Peyer's patch (tissue), 4 donors: ENCODE data around the gene TSPAN7.

Experiments
- POLR2A ChIP-seq, 2 donors: fragments of 450-650 bp; IDR thresholded peaks; one replicate each; pipeline ENCODE4 v1.5.1; 2017; ENCODE audit warnings: antibody characterized with exemption in 2 of 2, mild to moderate bottlenecking in 2 of 2, moderate library complexity in 2 of 2
- TF ChIP-seq, protein P1 (sequence below), 6 experiments: fragments of 450-650 bp in 4 of 6; fragments of 200-600 bp in 2 of 6; sonication (generic) in 1 of 6; IDR thresholded peaks; one replicate each; pipeline ENCODE4 v1.5.1; 2017 to 2019; ENCODE audit warnings: antibody characterized with exemption in 6 of 6, mild to moderate bottlenecking in 3 of 6, moderate library complexity in 1 of 6

DNA sequence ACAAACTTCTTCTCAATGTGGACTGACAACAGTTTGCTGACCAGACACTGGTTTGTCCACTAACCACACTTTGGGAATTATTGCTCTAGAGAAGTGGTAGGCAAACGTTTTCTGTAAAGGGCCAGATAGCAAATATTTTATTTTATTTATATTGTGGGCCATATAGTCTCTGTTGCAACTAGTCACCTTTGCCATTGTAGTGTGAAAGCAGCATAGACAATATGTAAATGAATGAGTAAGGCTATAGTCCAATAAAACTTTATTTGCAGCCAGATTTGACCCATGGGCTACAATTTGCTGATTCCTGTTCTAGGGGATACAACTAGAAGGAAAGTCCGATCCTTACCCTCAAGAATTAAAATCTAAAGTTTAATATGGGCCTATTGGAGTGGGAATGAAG, 14.5 kb downstream of the TSPAN7 start:
- TF ChIP-seq, protein P1, sequence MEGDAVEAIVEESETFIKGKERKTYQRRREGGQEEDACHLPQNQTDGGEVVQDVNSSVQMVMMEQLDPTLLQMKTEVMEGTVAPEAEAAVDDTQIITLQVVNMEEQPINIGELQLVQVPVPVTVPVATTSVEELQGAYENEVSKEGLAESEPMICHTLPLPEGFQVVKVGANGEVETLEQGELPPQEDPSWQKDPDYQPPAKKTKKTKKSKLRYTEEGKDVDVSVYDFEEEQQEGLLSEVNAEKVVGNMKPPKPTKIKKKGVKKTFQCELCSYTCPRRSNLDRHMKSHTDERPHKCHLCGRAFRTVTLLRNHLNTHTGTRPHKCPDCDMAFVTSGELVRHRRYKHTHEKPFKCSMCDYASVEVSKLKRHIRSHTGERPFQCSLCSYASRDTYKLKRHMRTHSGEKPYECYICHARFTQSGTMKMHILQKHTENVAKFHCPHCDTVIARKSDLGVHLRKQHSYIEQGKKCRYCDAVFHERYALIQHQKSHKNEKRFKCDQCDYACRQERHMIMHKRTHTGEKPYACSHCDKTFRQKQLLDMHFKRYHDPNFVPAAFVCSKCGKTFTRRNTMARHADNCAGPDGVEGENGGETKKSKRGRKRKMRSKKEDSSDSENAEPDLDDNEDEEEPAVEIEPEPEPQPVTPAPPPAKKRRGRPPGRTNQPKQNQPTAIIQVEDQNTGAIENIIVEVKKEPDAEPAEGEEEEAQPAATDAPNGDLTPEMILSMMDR (IDR thresholded peaks at IDR 0.05), result no peak
- no peak for TF ChIP-seq POLR2A (IDR thresholded peaks at IDR 0.05)
